Measurements from ENCODE around the gene NOD1. TPM values are rescaled to one million over a fixed set of nuclear protein-coding genes. Genes with fewer than 3 reads are reported as not detected.
A peak's percentile ranks its signal among the peaks of the same experiment; 100 is the strongest.

NOD1 gene
- total and polyA plus RNA-seq, 11 donors: 5.3 to 28.8 (median 9.0) TPM

DNA sequence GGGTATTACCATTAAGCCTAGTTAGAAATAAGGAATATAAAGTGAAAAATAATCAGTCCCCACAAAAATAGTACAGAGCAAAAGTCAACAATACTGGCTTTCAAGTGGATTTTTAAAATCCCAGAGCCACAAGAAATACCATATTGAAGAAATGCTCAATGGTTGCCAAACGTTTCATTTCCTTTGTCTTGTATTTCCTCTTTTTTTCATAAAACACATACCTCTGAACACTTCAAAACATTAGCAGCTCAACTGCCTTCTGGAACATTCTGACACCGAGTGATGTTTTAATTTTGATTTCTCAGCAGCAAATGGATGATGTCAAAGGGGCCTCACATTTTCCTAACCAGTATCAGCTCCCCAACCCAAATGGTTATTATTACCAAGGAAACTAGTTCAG is 10.5 kb downstream of the NOD1 start:
- Histone ChIP-seq H3K27ac (peak overlapping the region in 10 of 12 donors; percentile 61 to 98 (median 84)), H3K4me1 (peaks cover 28 to 100% (median 95%) of the 10 kb centered on the region in 12 donors), H3K9me3 (no peaks in the 10 kb centered on the region), H3K27me3 (no peaks in the 10 kb centered on the region), H3K36me3 (no peaks in the 10 kb centered on the region), H3K4me3 (no peak overlapping the region)
- ATAC-seq (no peak), DNase-seq (peak in 1 of 5 donors; percentile 1)
- 54 to 60% (median 55%) methylated on average over 2 of the region's 2 CpGs for WGBS, 4 donors
- intact Hi-C loops (cut with DNase I): loop anchor here in 1 of 10 donors (5.0 kb wide), 1 partner anchor 34 kb away; the partner anchor contains the start of gene GGCT
- TF ChIP-seq, protein P1, sequence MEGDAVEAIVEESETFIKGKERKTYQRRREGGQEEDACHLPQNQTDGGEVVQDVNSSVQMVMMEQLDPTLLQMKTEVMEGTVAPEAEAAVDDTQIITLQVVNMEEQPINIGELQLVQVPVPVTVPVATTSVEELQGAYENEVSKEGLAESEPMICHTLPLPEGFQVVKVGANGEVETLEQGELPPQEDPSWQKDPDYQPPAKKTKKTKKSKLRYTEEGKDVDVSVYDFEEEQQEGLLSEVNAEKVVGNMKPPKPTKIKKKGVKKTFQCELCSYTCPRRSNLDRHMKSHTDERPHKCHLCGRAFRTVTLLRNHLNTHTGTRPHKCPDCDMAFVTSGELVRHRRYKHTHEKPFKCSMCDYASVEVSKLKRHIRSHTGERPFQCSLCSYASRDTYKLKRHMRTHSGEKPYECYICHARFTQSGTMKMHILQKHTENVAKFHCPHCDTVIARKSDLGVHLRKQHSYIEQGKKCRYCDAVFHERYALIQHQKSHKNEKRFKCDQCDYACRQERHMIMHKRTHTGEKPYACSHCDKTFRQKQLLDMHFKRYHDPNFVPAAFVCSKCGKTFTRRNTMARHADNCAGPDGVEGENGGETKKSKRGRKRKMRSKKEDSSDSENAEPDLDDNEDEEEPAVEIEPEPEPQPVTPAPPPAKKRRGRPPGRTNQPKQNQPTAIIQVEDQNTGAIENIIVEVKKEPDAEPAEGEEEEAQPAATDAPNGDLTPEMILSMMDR (IDR thresholded peaks at IDR 0.05): no peak
- no peak for TF ChIP-seq POLR2A (IDR thresholded peaks at IDR 0.05)

DNA sequence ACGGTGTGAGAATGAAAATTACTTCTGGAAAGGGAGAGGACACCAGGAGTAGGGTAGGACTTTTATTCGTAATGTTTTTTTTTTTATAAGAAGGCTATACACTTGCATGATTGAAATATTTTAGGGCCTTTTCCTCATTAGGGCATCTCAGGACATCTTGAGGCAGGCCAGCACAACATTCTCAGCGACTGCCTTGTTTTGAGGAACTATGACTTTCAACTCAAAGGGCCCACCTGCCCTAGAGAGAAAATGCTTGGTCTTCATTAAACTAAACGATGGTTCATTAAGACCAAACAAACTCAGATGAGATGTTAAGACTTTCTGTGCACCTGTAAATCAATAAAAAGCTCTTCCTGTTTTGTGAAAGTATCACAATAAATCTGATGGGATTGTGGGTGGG is 11.3 kb downstream of the NOD1 start:
- Histone ChIP-seq H3K36me3 (peaks cover 0 to 3% (median 0%) of the 10 kb centered on the region in 9 donors), H3K27me3 (no peaks in the 10 kb centered on the region), H3K9me3 (no peaks in the 10 kb centered on the region), H3K4me3 (no peak overlapping the region), H3K4me1 (peaks cover 27 to 100% (median 88%) of the 10 kb centered on the region in 12 donors), H3K27ac (peak overlapping the region in 2 of 12 donors; percentile 84 to 98)
- ATAC-seq: no peak
- TF ChIP-seq POLR2A (IDR thresholded peaks at IDR 0.05): no peak
- TF ChIP-seq, protein P1 (IDR thresholded peaks at IDR 0.05): no peak
- DNase-seq: peak in 2 of 5 donors; percentile 2 to 9
- intact Hi-C loops (cut with DNase I): loop anchor here in 1 of 10 donors (5.0 kb wide), 1 partner anchor 35 kb away; the partner anchor contains the start of gene GGCT
- WGBS, 4 donors: 89 to 92% (median 90%) methylated on average over 4 of the region's 4 CpGs

DNA sequence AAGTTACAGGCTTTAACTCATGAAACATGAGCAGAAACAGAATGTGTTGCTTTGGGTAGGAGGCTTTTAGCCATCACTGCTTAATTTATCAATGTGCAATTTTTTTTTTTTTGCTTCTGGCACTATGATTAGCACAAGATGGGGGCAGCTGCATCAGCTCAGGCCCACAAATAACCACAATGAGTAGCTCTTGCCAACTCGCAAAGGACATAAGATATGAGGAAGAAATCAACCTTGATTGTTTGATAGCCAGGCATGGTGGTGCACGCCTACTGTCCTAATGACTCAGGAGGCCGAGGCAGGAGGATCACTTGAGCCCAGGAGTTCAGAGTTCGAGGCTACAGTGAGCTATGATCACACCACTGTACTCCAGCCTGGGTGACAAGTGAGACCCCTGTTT is 12.3 kb downstream of the NOD1 start:
- WGBS, 4 donors: 69 to 74% (median 72%) methylated on average over 4 of the region's 4 CpGs
- Histone ChIP-seq H3K27me3 (no peaks in the 10 kb centered on the region), H3K9me3 (no peaks in the 10 kb centered on the region), H3K4me3 (no peak overlapping the region), H3K27ac (peak overlapping the region in 3 of 12 donors; percentile 26 to 59 (median 28)), H3K4me1 (peaks cover 22 to 100% (median 79%) of the 10 kb centered on the region in 12 donors), H3K36me3 (peaks cover 0 to 9% (median 0%) of the 10 kb centered on the region in 9 donors)
- ATAC-seq (no peak), DNase-seq (peak in 1 of 5 donors; percentile 24)
- TF ChIP-seq POLR2A (IDR thresholded peaks at IDR 0.05): no peak
- intact Hi-C loops (cut with DNase I): loop anchor here in 1 of 10 donors (5.0 kb wide), 1 partner anchor 36 kb away; the partner anchor contains the start of gene GGCT

DNA sequence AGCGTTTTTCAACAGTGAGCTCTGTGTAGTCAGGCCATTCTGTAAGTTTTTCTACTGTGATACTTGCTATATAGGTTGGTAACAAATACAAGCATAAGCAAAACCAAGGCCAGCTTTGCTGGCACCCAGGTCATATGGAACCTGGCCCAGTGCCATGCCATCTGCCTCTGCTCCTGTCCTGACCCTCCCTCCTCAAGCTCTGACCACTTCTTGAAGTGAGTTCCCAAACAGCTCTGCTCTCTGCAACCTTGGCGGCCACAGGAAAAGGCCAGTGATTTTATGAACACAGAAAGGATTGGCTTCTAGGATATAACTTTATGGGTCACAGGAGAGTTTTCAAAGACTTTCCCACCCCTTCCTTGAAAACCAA is 12.8 kb downstream of the NOD1 start:
- H3K27me3 ChIP-seq: no peaks in the 10 kb centered on the region
- H3K27ac ChIP-seq: peak overlapping the region in 3 of 12 donors; percentile 26 to 59 (median 28)
- H3K4me1 ChIP-seq: peaks cover 18 to 98% (median 74%) of the 10 kb centered on the region in 12 donors

More for the DNA sequence above, 12.8 kb downstream of the NOD1 start:
- no peak for ATAC-seq
- H3K4me3 ChIP-seq: no peak overlapping the region
- TF ChIP-seq, protein P1 (IDR thresholded peaks at IDR 0.05): no peak
- TF ChIP-seq POLR2A (IDR thresholded peaks at IDR 0.05): no peak
- H3K36me3 ChIP-seq: peaks cover 0 to 10% (median 2%) of the 10 kb centered on the region in 9 donors
- no peaks in the 10 kb centered on the region for H3K9me3 ChIP-seq
- peak in 1 of 5 donors; percentile 17 for DNase-seq
- WGBS, 4 donors: 80 to 94% (median 89%) methylated on average over 2 of the region's 2 CpGs
- intact Hi-C loops (cut with DNase I): loop anchor here in 1 of 10 donors (5.0 kb wide), 1 partner anchor 37 kb away; the partner anchor contains the start of gene GGCT

All from heart left ventricle (tissue), 16 donors.